ENCODE data around the gene FAAP24. TPM values are rescaled to one million over a fixed set of nuclear protein-coding genes. Genes with fewer than 3 reads are reported as not detected.

FAAP24 gene
- total RNA-seq (2.2 and 2.4 TPM in 2 replicates), polyA plus RNA-seq (3.1 and 3.3 TPM in 2 replicates)

GRCh38 chr19:32971715-32972540 lies at the start of gene FAAP24, which contains the start of gene CEP89:
Gene FAAP24, plus strand, starts transcription at chr19:32972242. Its CDS starts 955 bp downstream, at chr19:32973197.
Gene CEP89, minus strand, starts transcription at chr19:32971958. Its CDS starts 84 bp downstream, at chr19:32971874.
- H3K27me3 ChIP-seq: no peaks in the 10 kb centered on the region
- H3K4me3 ChIP-seq: peak within 1 kb of the TSS; percentile 92
- H3K4me1 ChIP-seq (ENCODE audit: low read depth): no peaks in the 10 kb centered on the region
- TF ChIP-seq CTCF (IDR thresholded peaks at IDR 0.05; ENCODE audit: low read depth, low read length): no peak
- H3K27ac ChIP-seq: no peak within 1 kb of the TSS
- DNase-seq (ENCODE audit: low read depth in 1 of 2, low spot score in 1 of 2): peak; percentile 99 to 100
- no peaks in the 10 kb centered on the region for H3K9me3 ChIP-seq (ENCODE audit: low read depth)
- H3K36me3 ChIP-seq: no peaks in the 10 kb centered on the region

GRCh38 chr19:32924200-32924599 lies 47.8 kb upstream of the FAAP24 start:
- DNase-seq (ENCODE audit: low read depth in 1 of 2, low spot score in 1 of 2): peak in 1 of 2 donors; percentile 2
- Histone ChIP-seq H3K4me3 (no peak overlapping the region), H3K36me3 (peaks cover 3% of the 10 kb centered on the region), H3K27me3 (no peaks in the 10 kb centered on the region), H3K4me1 (ENCODE audit: low read depth) (no peaks in the 10 kb centered on the region), H3K27ac (no peak overlapping the region), H3K9me3 (ENCODE audit: low read depth) (no peaks in the 10 kb centered on the region)
- no peak for TF ChIP-seq CTCF (IDR thresholded peaks at IDR 0.05; ENCODE audit: low read depth, low read length)

GRCh38 chr19:32928806-32929205 lies 43.2 kb upstream of the FAAP24 start:
- no peak for TF ChIP-seq CTCF (IDR thresholded peaks at IDR 0.05; ENCODE audit: low read depth, low read length)
- Histone ChIP-seq H3K9me3 (ENCODE audit: low read depth) (no peaks in the 10 kb centered on the region), H3K36me3 (peaks cover 3% of the 10 kb centered on the region), H3K27me3 (no peaks in the 10 kb centered on the region), H3K4me3 (no peak overlapping the region), H3K27ac (no peak overlapping the region), H3K4me1 (ENCODE audit: low read depth) (no peaks in the 10 kb centered on the region)
- DNase-seq (ENCODE audit: low read depth in 1 of 2, low spot score in 1 of 2): no peak

- H3K27ac ChIP-seq: no peak overlapping the region
- no peaks in the 10 kb centered on the region for H3K27me3 ChIP-seq
- H3K9me3 ChIP-seq (ENCODE audit: low read depth): no peaks in the 10 kb centered on the region
- DNase-seq (ENCODE audit: low read depth in 1 of 2, low spot score in 1 of 2): no peak
- H3K4me3 ChIP-seq: no peak overlapping the region
- TF ChIP-seq CTCF (IDR thresholded peaks at IDR 0.05; ENCODE audit: low read depth, low read length): no peak
- peaks cover 3% of the 10 kb centered on the region for H3K36me3 ChIP-seq
- no peaks in the 10 kb centered on the region for H3K4me1 ChIP-seq (ENCODE audit: low read depth)
Measured at GRCh38 chr19:32930567-32930966, 41.5 kb upstream of the FAAP24 start.

- H3K4me1 ChIP-seq (ENCODE audit: low read depth): no peaks in the 10 kb centered on the region
- H3K4me3 ChIP-seq: no peak overlapping the region
- no peak overlapping the region for H3K27ac ChIP-seq
- H3K36me3 ChIP-seq: no peaks in the 10 kb centered on the region
- DNase-seq (ENCODE audit: low read depth in 1 of 2, low spot score in 1 of 2): no peak
- no peaks in the 10 kb centered on the region for H3K27me3 ChIP-seq
- no peak for TF ChIP-seq CTCF (IDR thresholded peaks at IDR 0.05; ENCODE audit: low read depth, low read length)
- no peaks in the 10 kb centered on the region for H3K9me3 ChIP-seq (ENCODE audit: low read depth)
Measured at GRCh38 chr19:32933571-32933970, 38.5 kb upstream of the FAAP24 start.

Data from cardiac muscle cell (in vitro differentiated cells and primary cell).